Activated CD4-positive, alpha-beta T cell treated with anti-CD3 and anti-CD28 coated beads, Interleukin-2, amount 50 U/mL, for 48 hours (primary cell): Measurements from ENCODE around the gene RASA3.
"Not testable (repeated sequence)": the region's sequence is repeated elsewhere in the genome, so short reads cannot be mapped to it uniquely, and the experiment has no call there.

ENCODE experiments used
- DNase-seq, 2 experiments: peaks; one replicate each; pipeline ENCODE4 v3.0.0-alpha.2; 2020

RASA3 gene

GRCh38 chr13:114111577-114111976, 20.8 kb downstream of the RASA3 start:
- DNase-seq: peak in 1 of 2 experiments; percentile 50

- not testable (repeated sequence) for DNase-seq
These were observed 21.6 kb downstream of the RASA3 start for GRCh38 chr13:114110830-114111189.

GRCh38 chr13:114110091-114110829, 22.2 kb downstream of the RASA3 start:
- peak; percentile 68 to 71 for DNase-seq

- DNase-seq: peak; percentile 62 to 70
These were observed 22.8 kb downstream of the RASA3 start for GRCh38 chr13:114109641-114110041.

- no peak for DNase-seq
These were observed 23.5 kb downstream of the RASA3 start for GRCh38 chr13:114108894-114109293.

- peak in 1 of 2 experiments; percentile 3 for DNase-seq
These were observed 24.2 kb downstream of the RASA3 start for GRCh38 chr13:114108141-114108761.

- DNase-seq: peak in 1 of 2 experiments; percentile 2
These were observed 24.7 kb downstream of the RASA3 start for GRCh38 chr13:114107686-114108081.

- DNase-seq: peak in 1 of 2 experiments; percentile 3
These were observed 25.3 kb downstream of the RASA3 start for GRCh38 chr13:114106991-114107685.

GRCh38 chr13:114106526-114106925, 25.9 kb downstream of the RASA3 start:
- no peak for DNase-seq

GRCh38 chr13:114105521-114106225, 26.8 kb downstream of the RASA3 start:
- DNase-seq: peak in 1 of 2 experiments; percentile 2

- DNase-seq: no peak
These were observed 27.5 kb downstream of the RASA3 start for GRCh38 chr13:114104655-114105520.

GRCh38 chr13:114103801-114104654, 28.4 kb downstream of the RASA3 start:
- no peak for DNase-seq

GRCh38 chr13:114103289-114103621, 29.2 kb downstream of the RASA3 start:
- DNase-seq: not testable (repeated sequence)

GRCh38 chr13:114102521-114103288, 29.7 kb downstream of the RASA3 start:
- no peak for DNase-seq

GRCh38 chr13:114102131-114102520, 30.3 kb downstream of the RASA3 start:
- no peak for DNase-seq

GRCh38 chr13:114101358-114102130, 30.9 kb downstream of the RASA3 start:
- DNase-seq: no peak

GRCh38 chr13:114100446-114101357, 31.7 kb downstream of the RASA3 start:
- DNase-seq: no peak

GRCh38 chr13:114099918-114100445, 32.4 kb downstream of the RASA3 start:
- DNase-seq: no peak
